Measurements from ENCODE around the gene ALG1. TPM values are rescaled to one million over a fixed set of nuclear protein-coding genes. Genes with fewer than 3 reads are reported as not detected.
A peak's percentile ranks its signal among the peaks of the same experiment; 100 is the strongest.
"Not testable (repeated sequence)": the region's sequence is repeated elsewhere in the genome, so short reads cannot be mapped to it uniquely, and the experiment has no call there.

Gene ALG1
- total RNA-seq, 1 experiment from 2014 or later, result 23.4 TPM

DNA sequence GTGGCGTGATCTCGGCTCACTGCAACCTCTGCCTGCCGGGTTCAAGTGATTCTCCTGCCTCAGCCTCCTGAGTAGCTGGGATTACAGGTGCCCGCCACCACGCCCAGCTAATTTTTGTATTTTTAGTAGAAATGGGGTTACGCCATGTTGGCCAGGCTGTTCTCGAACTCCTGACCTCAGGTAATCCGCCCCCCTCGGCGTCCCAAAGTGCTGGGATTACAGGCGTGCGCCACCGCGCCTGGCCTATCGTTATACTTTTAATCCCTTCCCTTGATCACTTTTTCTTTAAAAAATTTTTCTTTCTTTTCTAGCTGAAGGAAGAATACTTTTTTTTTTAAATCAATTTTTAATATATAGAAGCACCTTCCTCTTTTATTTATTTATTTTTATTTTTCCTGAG is 2.1 kb downstream of the ALG1 start:
- not testable (repeated sequence) for H3K9ac ChIP-seq (ENCODE audit: low read length); H3K36me3 ChIP-seq (ENCODE audit: insufficient read depth, low read length); H3K27me3 ChIP-seq (ENCODE audit: low read length); H4K20me1 ChIP-seq (ENCODE audit: insufficient read depth, low read depth, low read length); H2AFZ ChIP-seq (ENCODE audit: low read length); H3K27ac ChIP-seq (ENCODE audit: low read length); H3K9me3 ChIP-seq (ENCODE audit: low read length); H3K4me3 ChIP-seq (ENCODE audit: low read length); H3K9me2 ChIP-seq (replicated peaks; ENCODE audit: insufficient read depth, low read length); H3K4me2 ChIP-seq (ENCODE audit: low read depth, low read length, poor library complexity, severe bottlenecking); DNase-seq
- H3K4me1 ChIP-seq (ENCODE audit: low read length), result peaks cover 18% of the 10 kb centered on the region
- H3K79me2 ChIP-seq (ENCODE audit: low read length), result peaks cover 26% of the 10 kb centered on the region

DNA sequence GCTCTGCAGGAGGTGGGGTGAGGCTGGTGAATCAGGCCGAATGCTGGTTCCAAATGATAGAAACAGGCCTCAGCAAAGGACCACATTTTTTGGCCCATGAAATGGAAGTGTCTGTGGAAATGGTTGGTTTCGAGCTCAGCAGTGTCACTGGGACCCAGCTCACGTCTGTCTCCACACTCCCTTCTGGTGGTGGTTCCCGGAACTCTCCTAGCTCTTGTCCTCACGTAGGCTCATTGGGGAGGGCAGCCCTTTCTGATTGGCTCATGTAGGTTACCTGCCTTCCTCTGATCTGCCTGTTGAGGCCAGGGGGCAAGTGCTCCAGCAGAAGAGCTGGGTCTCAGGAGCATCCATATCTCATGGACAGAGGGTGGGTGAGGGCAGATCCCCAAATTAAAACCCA is 4.0 kb downstream of the ALG1 start:
- Histone ChIP-seq H4K20me1 (ENCODE audit: insufficient read depth, low read depth, low read length) (no peaks in the 10 kb centered on the region), H3K9ac (ENCODE audit: low read length) (no peak overlapping the region), H3K4me2 (ENCODE audit: low read depth, low read length, poor library complexity, severe bottlenecking) (no peak overlapping the region), H3K27me3 (ENCODE audit: low read length) (no peaks in the 10 kb centered on the region), H3K79me2 (ENCODE audit: low read length) (peaks cover 26% of the 10 kb centered on the region), H2AFZ (ENCODE audit: low read length) (no peak overlapping the region), H3K9me3 (ENCODE audit: low read length) (no peaks in the 10 kb centered on the region), H3K4me1 (ENCODE audit: low read length) (peaks cover 18% of the 10 kb centered on the region), H3K9me2 (replicated peaks; ENCODE audit: insufficient read depth, low read length) (no peaks in the 10 kb centered on the region), H3K27ac (ENCODE audit: low read length) (no peak overlapping the region), H3K36me3 (ENCODE audit: insufficient read depth, low read length) (peaks cover 4% of the 10 kb centered on the region; the same call in 1 of the 2 replicates), H3K4me3 (ENCODE audit: low read length) (no peak overlapping the region)
- no peak for DNase-seq

DNA sequence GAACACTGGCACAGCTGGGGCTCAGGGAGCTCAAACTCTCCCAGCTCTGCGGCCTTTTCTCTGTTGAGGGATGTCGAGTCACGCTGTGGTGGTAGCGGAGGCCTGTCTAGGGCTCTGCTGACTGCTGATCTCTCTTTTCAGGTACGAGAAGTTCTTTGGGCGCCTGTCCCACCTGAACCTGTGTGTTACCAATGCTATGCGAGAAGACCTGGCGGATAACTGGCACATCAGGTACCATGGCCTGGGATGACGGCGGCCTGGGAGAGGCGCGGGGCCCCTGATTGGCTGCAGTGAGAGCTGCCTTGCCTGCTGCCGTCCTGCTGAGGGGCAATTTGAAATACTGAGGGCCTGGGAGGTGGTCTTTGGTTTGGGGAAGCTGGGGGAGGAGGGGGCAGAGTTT is 5.7 kb downstream of the ALG1 start:
- H3K4me1 ChIP-seq (ENCODE audit: low read length), result peaks cover 11% of the 10 kb centered on the region
- H4K20me1 ChIP-seq (ENCODE audit: insufficient read depth, low read depth, low read length), result no peaks in the 10 kb centered on the region
- no peaks in the 10 kb centered on the region for H3K27me3 ChIP-seq (ENCODE audit: low read length)
- H3K4me3 ChIP-seq (ENCODE audit: low read length), result no peak overlapping the region
- no peak overlapping the region for H3K9ac ChIP-seq (ENCODE audit: low read length)
- no peak overlapping the region for H3K4me2 ChIP-seq (ENCODE audit: low read depth, low read length, poor library complexity, severe bottlenecking)
- DNase-seq, result no peak
- H3K79me2 ChIP-seq (ENCODE audit: low read length), result peaks cover 24% of the 10 kb centered on the region
- no peak overlapping the region for H2AFZ ChIP-seq (ENCODE audit: low read length)
- peaks cover 4% of the 10 kb centered on the region; the same call in 1 of the 2 replicates for H3K36me3 ChIP-seq (ENCODE audit: insufficient read depth, low read length)
- H3K9me2 ChIP-seq (replicated peaks; ENCODE audit: insufficient read depth, low read length), result no peaks in the 10 kb centered on the region
- no peaks in the 10 kb centered on the region for H3K9me3 ChIP-seq (ENCODE audit: low read length)
- H3K27ac ChIP-seq (ENCODE audit: low read length), result no peak overlapping the region

DNA sequence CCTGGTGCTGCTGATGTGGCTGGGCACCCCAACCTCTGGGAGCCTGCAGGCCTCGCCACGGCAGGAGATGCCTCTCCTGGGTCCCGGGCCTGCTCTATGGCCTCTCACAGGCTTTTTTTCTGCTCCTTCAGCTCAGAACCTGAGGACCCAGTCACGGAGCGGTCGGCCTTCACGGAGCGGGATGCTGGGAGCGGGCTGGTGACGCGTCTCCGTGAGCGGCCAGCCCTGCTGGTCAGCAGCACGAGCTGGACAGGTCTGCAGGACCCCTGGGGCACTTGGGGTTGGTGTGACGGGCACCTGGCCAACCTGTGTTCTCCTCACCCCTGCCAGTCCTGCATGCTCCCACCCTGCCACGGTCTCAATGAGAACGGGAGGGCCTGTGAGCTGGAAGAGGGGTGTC is 7.0 kb downstream of the ALG1 start:
- Histone ChIP-seq H3K27ac (ENCODE audit: low read length) (no peak overlapping the region), H3K9ac (ENCODE audit: low read length) (no peak overlapping the region), H3K9me2 (replicated peaks; ENCODE audit: insufficient read depth, low read length) (no peaks in the 10 kb centered on the region), H2AFZ (ENCODE audit: low read length) (no peak overlapping the region), H4K20me1 (ENCODE audit: insufficient read depth, low read depth, low read length) (no peaks in the 10 kb centered on the region), H3K4me3 (ENCODE audit: low read length) (no peak overlapping the region), H3K36me3 (ENCODE audit: insufficient read depth, low read length) (peaks cover 4% of the 10 kb centered on the region; the same call in 1 of the 2 replicates), H3K9me3 (ENCODE audit: low read length) (no peaks in the 10 kb centered on the region), H3K4me2 (ENCODE audit: low read depth, low read length, poor library complexity, severe bottlenecking) (no peak overlapping the region), H3K4me1 (ENCODE audit: low read length) (no peaks in the 10 kb centered on the region), H3K27me3 (ENCODE audit: low read length) (no peaks in the 10 kb centered on the region), H3K79me2 (ENCODE audit: low read length) (peaks cover 10% of the 10 kb centered on the region)
- DNase-seq, result no peak

DNA sequence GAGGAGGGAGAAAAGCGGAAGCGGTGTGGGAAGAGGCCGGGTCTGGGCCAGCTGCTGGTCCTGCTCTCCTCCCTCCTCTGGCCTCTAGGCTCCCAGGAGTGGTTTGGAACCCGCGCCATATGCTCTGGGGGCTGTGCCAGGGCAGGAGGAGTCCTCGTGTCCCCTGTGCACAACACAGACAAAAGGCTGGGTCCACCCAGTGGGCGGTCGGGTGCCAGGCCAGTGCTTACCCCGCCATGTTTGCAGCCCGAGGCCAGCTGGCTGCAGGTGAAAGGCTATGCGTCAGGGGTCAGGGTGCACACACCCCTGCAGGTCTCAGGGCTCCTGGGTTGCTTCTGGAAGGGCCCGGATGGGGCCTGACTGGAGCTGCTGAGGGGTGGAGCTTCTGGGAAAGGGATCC is 8.8 kb downstream of the ALG1 start:
- H3K4me1 ChIP-seq (ENCODE audit: low read length); H3K79me2 ChIP-seq (ENCODE audit: low read length); H3K9ac ChIP-seq (ENCODE audit: low read length); H3K9me2 ChIP-seq (replicated peaks; ENCODE audit: insufficient read depth, low read length); H3K4me3 ChIP-seq (ENCODE audit: low read length); H3K4me2 ChIP-seq (ENCODE audit: low read depth, low read length, poor library complexity, severe bottlenecking); H4K20me1 ChIP-seq (ENCODE audit: insufficient read depth, low read depth, low read length); H2AFZ ChIP-seq (ENCODE audit: low read length); H3K27me3 ChIP-seq (ENCODE audit: low read length); H3K9me3 ChIP-seq (ENCODE audit: low read length); H3K36me3 ChIP-seq (ENCODE audit: insufficient read depth, low read length); DNase-seq; H3K27ac ChIP-seq (ENCODE audit: low read length): not testable (repeated sequence)

DNA sequence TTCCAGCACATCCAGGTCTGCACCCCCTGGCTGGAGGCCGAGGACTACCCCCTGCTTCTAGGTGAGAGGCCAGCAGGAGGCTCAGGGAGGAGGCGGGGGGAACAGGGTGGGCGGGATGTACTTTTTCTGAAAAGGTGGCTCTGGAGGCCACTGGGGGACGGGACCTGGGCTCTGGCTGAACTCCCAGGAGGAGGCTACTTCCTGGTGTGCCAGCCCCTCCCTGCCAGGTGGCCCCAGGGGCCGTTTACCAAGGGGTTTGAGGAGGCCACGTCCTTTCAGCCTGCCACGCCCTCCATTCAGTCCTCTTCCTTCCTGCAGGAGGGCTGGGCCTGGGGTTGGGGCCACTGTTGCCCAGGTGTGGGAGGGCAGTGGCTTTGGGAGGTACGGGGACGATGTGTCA is 9.4 kb downstream of the ALG1 start:
- not testable (repeated sequence) for H3K4me1 ChIP-seq (ENCODE audit: low read length); H3K9me2 ChIP-seq (replicated peaks; ENCODE audit: insufficient read depth, low read length); H3K4me2 ChIP-seq (ENCODE audit: low read depth, low read length, poor library complexity, severe bottlenecking); H4K20me1 ChIP-seq (ENCODE audit: insufficient read depth, low read depth, low read length); H3K27me3 ChIP-seq (ENCODE audit: low read length); H3K27ac ChIP-seq (ENCODE audit: low read length); H3K4me3 ChIP-seq (ENCODE audit: low read length); H3K9ac ChIP-seq (ENCODE audit: low read length); H3K9me3 ChIP-seq (ENCODE audit: low read length); DNase-seq; H2AFZ ChIP-seq (ENCODE audit: low read length); H3K79me2 ChIP-seq (ENCODE audit: low read length); H3K36me3 ChIP-seq (ENCODE audit: insufficient read depth, low read length)

DNA sequence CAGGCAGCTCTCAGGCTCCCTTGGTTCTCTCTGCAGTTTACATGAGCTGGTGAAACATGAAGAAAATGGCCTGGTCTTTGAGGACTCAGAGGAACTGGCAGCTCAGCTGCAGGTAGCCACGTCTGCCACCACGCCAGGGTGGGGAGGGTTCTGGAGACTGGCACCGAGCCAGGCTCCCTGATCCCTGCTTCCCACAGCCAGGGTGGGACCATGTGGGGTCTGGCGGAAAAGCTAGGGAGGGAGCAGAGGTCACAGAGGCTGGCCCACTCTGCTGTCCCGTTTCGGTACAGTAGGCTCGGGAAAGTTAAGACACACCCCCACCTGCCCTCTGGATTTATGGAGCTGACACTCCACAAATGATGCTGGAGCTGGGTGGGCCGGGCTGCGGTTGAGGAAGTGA is 12.0 kb downstream of the ALG1 start:
- not testable (repeated sequence) for DNase-seq

DNA sequence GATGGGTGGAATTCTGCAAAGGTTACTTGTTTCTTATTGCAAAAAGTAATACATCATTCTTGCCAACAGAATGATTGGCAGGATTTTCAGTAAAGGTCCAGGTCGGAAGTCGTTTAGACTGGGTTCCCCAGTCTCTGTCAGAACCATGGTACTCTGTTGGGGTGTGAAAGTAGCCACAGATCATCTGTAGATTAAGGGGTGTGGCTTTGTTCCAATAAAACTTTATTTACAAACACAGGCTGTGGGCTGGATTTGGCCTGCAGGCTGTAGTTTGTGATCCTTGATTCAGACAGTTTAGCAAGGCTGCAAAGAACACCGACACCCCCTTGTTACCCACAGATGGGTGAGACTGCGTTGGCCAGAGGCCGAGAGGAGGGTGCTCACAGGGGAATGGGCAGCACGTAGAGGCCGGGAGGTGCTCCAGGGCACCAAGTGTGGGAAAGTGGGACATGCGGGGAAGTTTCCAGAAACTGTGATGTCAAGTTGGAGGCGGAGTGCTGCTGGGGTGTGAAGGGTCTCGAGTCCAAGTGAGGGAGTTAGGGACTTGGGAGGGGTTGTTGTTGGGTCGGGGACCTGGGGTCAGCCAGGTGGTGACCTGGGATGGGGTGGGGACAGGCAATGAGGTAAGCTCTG is 12.6 kb downstream of the ALG1 start:
- not testable (repeated sequence) for H3K79me2 ChIP-seq (ENCODE audit: low read length); H3K27ac ChIP-seq (ENCODE audit: low read length); H3K4me3 ChIP-seq (ENCODE audit: low read length); H3K36me3 ChIP-seq (ENCODE audit: insufficient read depth, low read length); H3K4me1 ChIP-seq (ENCODE audit: low read length); H4K20me1 ChIP-seq (ENCODE audit: insufficient read depth, low read depth, low read length); H3K9me2 ChIP-seq (replicated peaks; ENCODE audit: insufficient read depth, low read length); H3K4me2 ChIP-seq (ENCODE audit: low read depth, low read length, poor library complexity, severe bottlenecking); H3K27me3 ChIP-seq (ENCODE audit: low read length); DNase-seq; H3K9me3 ChIP-seq (ENCODE audit: low read length); H3K9ac ChIP-seq (ENCODE audit: low read length); H2AFZ ChIP-seq (ENCODE audit: low read length)

More for the DNA sequence above, 12.0 kb downstream of the ALG1 start:
- H3K9ac ChIP-seq (ENCODE audit: low read length); H2AFZ ChIP-seq (ENCODE audit: low read length); H3K36me3 ChIP-seq (ENCODE audit: insufficient read depth, low read length); H4K20me1 ChIP-seq (ENCODE audit: insufficient read depth, low read depth, low read length); H3K79me2 ChIP-seq (ENCODE audit: low read length); H3K9me2 ChIP-seq (replicated peaks; ENCODE audit: insufficient read depth, low read length); H3K4me1 ChIP-seq (ENCODE audit: low read length); H3K4me3 ChIP-seq (ENCODE audit: low read length); H3K4me2 ChIP-seq (ENCODE audit: low read depth, low read length, poor library complexity, severe bottlenecking); H3K9me3 ChIP-seq (ENCODE audit: low read length); H3K27ac ChIP-seq (ENCODE audit: low read length); H3K27me3 ChIP-seq (ENCODE audit: low read length): not testable (repeated sequence)

DNA sequence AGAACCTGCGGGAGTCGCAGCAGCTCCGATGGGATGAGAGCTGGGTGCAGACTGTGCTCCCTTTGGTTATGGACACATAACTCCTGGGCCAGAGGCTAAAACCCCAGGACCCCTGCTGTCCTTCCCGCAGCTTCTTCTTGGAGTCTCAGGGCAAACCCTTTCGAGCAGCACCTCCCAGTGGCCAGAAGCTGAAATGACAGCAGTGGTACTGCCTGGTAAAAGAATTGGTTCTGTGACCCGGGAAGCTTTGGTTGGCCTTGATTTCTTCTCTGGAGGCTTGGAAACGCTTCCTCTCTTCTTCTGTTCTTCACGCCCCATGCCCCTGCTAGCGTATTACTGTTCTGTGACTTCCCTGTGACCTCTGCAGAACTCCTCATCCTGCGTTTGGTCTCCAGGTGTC is 13.2 kb downstream of the ALG1 start:
- not testable (repeated sequence) for H3K9me2 ChIP-seq (replicated peaks; ENCODE audit: insufficient read depth, low read length); H3K79me2 ChIP-seq (ENCODE audit: low read length); H3K27me3 ChIP-seq (ENCODE audit: low read length); H4K20me1 ChIP-seq (ENCODE audit: insufficient read depth, low read depth, low read length); H3K36me3 ChIP-seq (ENCODE audit: insufficient read depth, low read length); H3K9me3 ChIP-seq (ENCODE audit: low read length); H3K4me1 ChIP-seq (ENCODE audit: low read length); H3K27ac ChIP-seq (ENCODE audit: low read length); H3K4me3 ChIP-seq (ENCODE audit: low read length); H3K4me2 ChIP-seq (ENCODE audit: low read depth, low read length, poor library complexity, severe bottlenecking); H3K9ac ChIP-seq (ENCODE audit: low read length); H2AFZ ChIP-seq (ENCODE audit: low read length)
- peak; percentile 87 for DNase-seq

Measured in Karpas-422 (cell line).